ENCODE data around the gene CACNB2. TPM values are rescaled to one million over a fixed set of nuclear protein-coding genes. Genes with fewer than 3 reads are reported as not detected.

CACNB2 gene
- total and polyA plus RNA-seq, 4 donors, result 2.8 to 14.6 (median 7.7) TPM

DNA sequence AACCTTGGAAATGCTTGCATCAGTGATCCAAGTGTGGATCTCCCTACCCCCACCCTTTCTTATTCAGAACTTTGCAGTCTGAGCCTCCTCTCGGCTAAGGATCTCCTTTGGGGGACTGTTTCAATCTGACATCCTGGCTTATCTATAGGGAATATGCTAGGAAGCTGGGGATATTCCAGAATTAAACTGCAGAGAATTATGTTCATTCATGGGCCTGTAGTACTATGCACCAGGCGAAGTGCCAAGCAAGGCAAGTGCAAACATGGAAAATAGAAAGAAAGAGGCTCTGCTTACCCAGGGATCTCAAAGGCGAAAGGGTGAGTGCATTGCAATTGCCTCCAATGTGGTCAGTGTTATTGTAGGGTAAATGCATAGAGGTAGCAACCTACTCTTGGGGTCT is 96.5 kb downstream of the CACNB2 start:
- H3K4me1 ChIP-seq (ENCODE audit: control insufficient read depth in 1 of 2, insufficient read depth in 2 of 2, low read length in 2 of 2), result peaks cover 6% of the 10 kb centered on the region in 2 donors
- ATAC-seq (ENCODE audit: low FRiP score) (no peak), DNase-seq (no peak)
- 27 to 40% methylated on average over 3 of the region's 3 CpGs for WGBS, 2 donors
- no peaks in the 10 kb centered on the region for H3K27me3 ChIP-seq (ENCODE audit: control insufficient read depth in 1 of 2, insufficient read depth in 2 of 2, low read length in 1 of 2)
- intact Hi-C loops (cut with DNase I), result loop anchor here (5.0 kb wide), 1 partner anchor 389 kb away; no protein-coding TSS in a partner anchor
- H3K9me3 ChIP-seq (ENCODE audit: control insufficient read depth, low read length), result no peaks in the 10 kb centered on the region
- no peak overlapping the region for H3K4me3 ChIP-seq (ENCODE audit: low read length in 2 of 2)
- H3K36me3 ChIP-seq (ENCODE audit: control insufficient read depth in 1 of 2, insufficient read depth in 2 of 2, low read length in 1 of 2), result no peaks in the 10 kb centered on the region
- H3K27ac ChIP-seq (ENCODE audit: low read depth in 1 of 2, low read length in 2 of 2), result no peak overlapping the region

DNA sequence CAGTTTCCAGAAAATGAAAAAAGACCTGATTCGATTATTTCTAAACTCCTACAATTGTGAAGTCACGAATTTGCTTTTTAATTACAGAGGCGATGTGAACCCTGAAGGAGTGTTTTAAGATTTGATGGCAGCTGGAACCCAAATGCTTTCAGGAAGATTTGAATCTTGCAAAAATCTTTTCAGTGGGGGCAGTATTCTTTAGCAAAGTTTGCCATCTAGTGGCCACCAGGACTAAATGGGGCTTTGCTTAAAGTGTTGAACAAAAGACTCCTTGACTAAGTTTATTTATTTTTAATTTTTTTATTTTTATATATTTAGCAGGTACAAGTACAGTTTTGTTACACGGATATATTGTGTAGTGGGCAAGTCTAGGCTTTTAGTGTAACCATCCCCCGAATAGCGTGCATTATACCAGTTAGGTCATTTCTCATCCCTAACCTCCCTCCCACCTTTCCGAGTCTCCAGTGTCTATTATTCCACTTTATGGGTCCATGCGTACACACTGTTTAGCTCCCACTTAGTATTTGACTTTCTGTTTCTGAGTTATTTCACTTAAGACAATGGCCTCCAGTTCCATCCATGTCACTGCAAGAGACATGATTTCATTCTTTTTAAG is 98.8 kb downstream of the CACNB2 start:
- DNase-seq (no peak), ATAC-seq (ENCODE audit: low FRiP score) (peak; percentile 73)
- Histone ChIP-seq H3K9me3 (ENCODE audit: control insufficient read depth, low read length) (no peaks in the 10 kb centered on the region), H3K27ac (ENCODE audit: low read depth in 1 of 2, low read length in 2 of 2) (no peak overlapping the region), H3K27me3 (ENCODE audit: control insufficient read depth in 1 of 2, insufficient read depth in 2 of 2, low read length in 1 of 2) (no peaks in the 10 kb centered on the region), H3K4me1 (ENCODE audit: control insufficient read depth in 1 of 2, insufficient read depth in 2 of 2, low read length in 2 of 2) (peaks cover 4 to 6% of the 10 kb centered on the region in 2 donors), H3K36me3 (ENCODE audit: control insufficient read depth in 1 of 2, insufficient read depth in 2 of 2, low read length in 1 of 2) (no peaks in the 10 kb centered on the region), H3K4me3 (ENCODE audit: low read length in 2 of 2) (no peak overlapping the region)
- intact Hi-C loops (cut with DNase I), result loop anchor here (5.0 kb wide), 1 partner anchor 392 kb away; no protein-coding TSS in a partner anchor
- WGBS, 2 donors, result 42 to 45% methylated on average over 8 of the region's 8 CpGs

DNA sequence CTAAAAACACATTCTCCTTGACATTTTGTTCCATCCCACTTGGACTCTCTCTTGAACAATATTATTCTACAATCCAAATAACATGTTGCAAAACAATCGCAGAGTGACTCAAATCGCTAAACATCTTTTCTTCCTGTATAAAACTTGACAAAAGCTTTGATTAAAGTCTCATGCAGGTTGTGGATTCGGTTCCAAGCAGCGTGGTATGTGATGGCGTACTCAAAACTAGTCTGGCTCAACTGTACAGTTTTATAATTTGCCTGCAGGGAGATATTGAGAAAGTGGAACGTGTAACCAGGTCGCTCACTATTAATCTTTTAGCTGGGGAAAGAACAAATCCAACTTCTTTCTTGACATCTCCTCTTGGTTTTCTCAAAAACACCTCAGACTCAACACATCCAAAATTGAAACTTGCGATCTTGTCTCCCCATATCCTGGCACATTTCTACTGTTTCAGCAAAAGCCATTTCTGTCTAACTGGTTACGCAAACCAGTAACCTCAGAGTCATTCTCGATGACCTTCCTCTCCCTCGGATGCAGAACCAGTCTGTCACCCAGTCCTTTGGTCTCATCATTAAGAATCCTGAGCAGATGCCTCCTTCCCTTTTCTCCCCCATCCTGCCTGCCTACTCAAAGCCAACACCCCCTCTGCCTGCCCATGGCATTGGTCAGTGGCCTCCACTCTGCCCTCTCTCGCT is 100.1 kb downstream of the CACNB2 start:
- ATAC-seq (ENCODE audit: low FRiP score), result no peak
- 7 to 15% methylated on average over 12 of the region's 12 CpGs for WGBS, 2 donors
- Histone ChIP-seq H3K27me3 (ENCODE audit: control insufficient read depth in 1 of 2, insufficient read depth in 2 of 2, low read length in 1 of 2) (no peaks in the 10 kb centered on the region), H3K9me3 (ENCODE audit: control insufficient read depth, low read length) (no peaks in the 10 kb centered on the region), H3K4me1 (ENCODE audit: control insufficient read depth in 1 of 2, insufficient read depth in 2 of 2, low read length in 2 of 2) (peaks cover 4 to 6% of the 10 kb centered on the region in 2 donors), H3K4me3 (ENCODE audit: low read length in 2 of 2) (no peak overlapping the region), H3K27ac (ENCODE audit: low read depth in 1 of 2, low read length in 2 of 2) (peak overlapping the region; percentile 39), H3K36me3 (ENCODE audit: control insufficient read depth in 1 of 2, insufficient read depth in 2 of 2, low read length in 1 of 2) (no peaks in the 10 kb centered on the region)
- intact Hi-C loops (cut with DNase I), result no loop called here
- DNase-seq, result no peak

DNA sequence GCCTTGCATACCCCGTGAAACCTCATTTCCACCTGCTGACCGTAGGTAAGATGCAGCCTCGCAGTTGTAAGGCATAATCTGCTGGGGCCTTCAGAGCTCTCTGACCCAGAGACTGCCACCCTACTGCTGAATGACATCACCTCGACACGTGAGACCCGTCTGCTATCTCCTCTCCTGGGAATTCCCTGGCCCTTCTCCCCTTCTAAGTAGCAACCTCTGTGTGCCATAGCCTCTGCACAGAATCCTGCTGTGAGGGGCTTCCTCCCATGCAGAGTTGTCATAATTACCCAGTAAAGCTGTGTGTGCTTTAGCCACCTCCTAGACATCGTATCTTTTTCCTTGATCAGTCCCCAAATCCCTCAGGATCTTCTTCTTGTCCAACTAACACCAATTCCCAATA is 106.7 kb downstream of the CACNB2 start:
- no peak overlapping the region for H3K27ac ChIP-seq (ENCODE audit: low read depth in 1 of 2, low read length in 2 of 2)
- ATAC-seq (ENCODE audit: low FRiP score) (no peak), DNase-seq (no peak)
- H3K27me3 ChIP-seq (ENCODE audit: control insufficient read depth in 1 of 2, insufficient read depth in 2 of 2, low read length in 1 of 2), result no peaks in the 10 kb centered on the region
- H3K4me3 ChIP-seq (ENCODE audit: low read length in 2 of 2), result no peak overlapping the region
- WGBS, 2 donors, result 77 to 84% methylated on average over 7 of the region's 7 CpGs
- intact Hi-C loops (cut with DNase I), result no loop called here
- no peaks in the 10 kb centered on the region for H3K36me3 ChIP-seq (ENCODE audit: control insufficient read depth in 1 of 2, insufficient read depth in 2 of 2, low read length in 1 of 2)
- H3K4me1 ChIP-seq (ENCODE audit: control insufficient read depth in 1 of 2, insufficient read depth in 2 of 2, low read length in 2 of 2), result no peaks in the 10 kb centered on the region
- no peaks in the 10 kb centered on the region for H3K9me3 ChIP-seq (ENCODE audit: control insufficient read depth, low read length)

DNA sequence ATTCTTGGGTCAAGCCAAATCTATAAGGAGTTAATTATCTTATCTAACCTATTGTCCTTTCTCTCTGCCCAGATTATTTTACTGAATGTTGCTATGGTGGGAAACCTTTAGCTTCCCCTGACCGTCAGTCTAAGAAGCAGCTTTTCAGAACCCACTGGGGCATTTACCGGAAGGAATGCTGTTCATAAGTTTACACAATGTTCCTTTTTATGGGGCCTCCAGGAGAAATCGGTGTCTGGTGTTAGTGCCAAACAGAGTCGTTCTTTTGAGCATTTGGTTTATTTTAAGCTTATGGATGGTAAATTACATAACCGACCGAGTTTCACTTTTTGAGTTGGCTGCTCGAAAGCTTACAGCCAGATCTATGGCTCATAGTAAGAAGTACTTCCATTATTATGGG is 111.9 kb downstream of the CACNB2 start:
- ATAC-seq (ENCODE audit: low FRiP score), result no peak
- peaks cover 0 to 3% of the 10 kb centered on the region in 2 donors for H3K4me1 ChIP-seq (ENCODE audit: control insufficient read depth in 1 of 2, insufficient read depth in 2 of 2, low read length in 2 of 2)
- H3K27me3 ChIP-seq (ENCODE audit: control insufficient read depth in 1 of 2, insufficient read depth in 2 of 2, low read length in 1 of 2), result no peaks in the 10 kb centered on the region
- no peak overlapping the region for H3K4me3 ChIP-seq (ENCODE audit: low read length in 2 of 2)
- no peak for DNase-seq
- no peak overlapping the region for H3K27ac ChIP-seq (ENCODE audit: low read depth in 1 of 2, low read length in 2 of 2)
- H3K36me3 ChIP-seq (ENCODE audit: control insufficient read depth in 1 of 2, insufficient read depth in 2 of 2, low read length in 1 of 2), result no peaks in the 10 kb centered on the region
- no peaks in the 10 kb centered on the region for H3K9me3 ChIP-seq (ENCODE audit: control insufficient read depth, low read length)
- intact Hi-C loops (cut with DNase I), result no loop called here
- WGBS, 2 donors, result 24 to 35% methylated on average over 7 of the region's 7 CpGs

DNA sequence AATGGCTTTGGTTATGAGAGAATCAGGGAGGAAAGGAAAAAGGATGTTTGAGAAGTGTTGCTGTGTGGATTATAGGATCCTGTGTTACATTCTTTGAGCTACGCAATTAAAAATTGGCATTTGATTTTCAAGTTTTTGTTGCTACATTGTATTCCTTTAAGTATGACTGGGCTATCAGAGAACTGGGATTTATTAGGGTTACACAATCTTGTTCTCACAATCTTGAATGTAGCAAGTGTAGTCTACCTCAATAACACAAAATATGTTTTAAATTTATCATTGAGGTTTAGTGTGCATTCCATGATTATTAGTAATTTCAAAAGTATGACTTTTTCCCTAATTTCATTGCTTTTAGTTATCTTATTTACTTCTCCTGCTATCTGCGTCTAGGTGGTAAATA is 113.9 kb downstream of the CACNB2 start:
- intact Hi-C loops (cut with DNase I), result no loop called here
- DNase-seq, result no peak
- Histone ChIP-seq H3K4me3 (ENCODE audit: low read length in 2 of 2) (no peak overlapping the region), H3K4me1 (ENCODE audit: control insufficient read depth in 1 of 2, insufficient read depth in 2 of 2, low read length in 2 of 2) (peaks cover 0 to 3% of the 10 kb centered on the region in 2 donors), H3K36me3 (ENCODE audit: control insufficient read depth in 1 of 2, insufficient read depth in 2 of 2, low read length in 1 of 2) (no peaks in the 10 kb centered on the region), H3K9me3 (ENCODE audit: control insufficient read depth, low read length) (no peaks in the 10 kb centered on the region), H3K27me3 (ENCODE audit: control insufficient read depth in 1 of 2, insufficient read depth in 2 of 2, low read length in 1 of 2) (no peaks in the 10 kb centered on the region), H3K27ac (ENCODE audit: low read depth in 1 of 2, low read length in 2 of 2) (no peak overlapping the region)
- 91 to 97% methylated on average over 2 of the region's 2 CpGs for WGBS, 2 donors
- no peak for ATAC-seq (ENCODE audit: low FRiP score)

DNA sequence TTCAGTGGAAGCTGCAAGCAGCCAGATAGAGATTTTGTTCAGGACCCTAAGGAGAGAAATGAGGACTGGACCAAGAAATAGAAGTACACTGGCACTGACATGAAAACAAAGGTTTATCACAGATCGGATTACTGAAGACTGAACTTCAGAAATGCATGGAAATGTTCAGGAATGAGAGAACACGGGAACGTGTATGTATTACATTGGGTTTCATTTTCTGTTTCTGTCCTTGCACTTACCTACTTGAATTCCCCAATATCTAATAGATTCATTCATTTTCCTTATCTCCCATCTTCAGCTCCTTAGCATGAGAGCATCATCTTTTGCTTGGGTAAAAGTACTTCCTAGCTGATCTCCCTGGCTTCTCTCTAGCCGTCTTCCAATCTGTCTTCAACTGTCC is 114.5 kb downstream of the CACNB2 start:
- 88 to 92% methylated on average over 4 of the region's 4 CpGs for WGBS, 2 donors
- H3K4me1 ChIP-seq (ENCODE audit: control insufficient read depth in 1 of 2, insufficient read depth in 2 of 2, low read length in 2 of 2), result peaks cover 0 to 3% of the 10 kb centered on the region in 2 donors
- ATAC-seq (ENCODE audit: low FRiP score) (no peak), DNase-seq (no peak)
- H3K4me3 ChIP-seq (ENCODE audit: low read length in 2 of 2), result no peak overlapping the region
- no peak overlapping the region for H3K27ac ChIP-seq (ENCODE audit: low read depth in 1 of 2, low read length in 2 of 2)
- no peaks in the 10 kb centered on the region for H3K9me3 ChIP-seq (ENCODE audit: control insufficient read depth, low read length)
- H3K36me3 ChIP-seq (ENCODE audit: control insufficient read depth in 1 of 2, insufficient read depth in 2 of 2, low read length in 1 of 2), result no peaks in the 10 kb centered on the region
- intact Hi-C loops (cut with DNase I), result no loop called here
- H3K27me3 ChIP-seq (ENCODE audit: control insufficient read depth in 1 of 2, insufficient read depth in 2 of 2, low read length in 1 of 2), result no peaks in the 10 kb centered on the region

DNA sequence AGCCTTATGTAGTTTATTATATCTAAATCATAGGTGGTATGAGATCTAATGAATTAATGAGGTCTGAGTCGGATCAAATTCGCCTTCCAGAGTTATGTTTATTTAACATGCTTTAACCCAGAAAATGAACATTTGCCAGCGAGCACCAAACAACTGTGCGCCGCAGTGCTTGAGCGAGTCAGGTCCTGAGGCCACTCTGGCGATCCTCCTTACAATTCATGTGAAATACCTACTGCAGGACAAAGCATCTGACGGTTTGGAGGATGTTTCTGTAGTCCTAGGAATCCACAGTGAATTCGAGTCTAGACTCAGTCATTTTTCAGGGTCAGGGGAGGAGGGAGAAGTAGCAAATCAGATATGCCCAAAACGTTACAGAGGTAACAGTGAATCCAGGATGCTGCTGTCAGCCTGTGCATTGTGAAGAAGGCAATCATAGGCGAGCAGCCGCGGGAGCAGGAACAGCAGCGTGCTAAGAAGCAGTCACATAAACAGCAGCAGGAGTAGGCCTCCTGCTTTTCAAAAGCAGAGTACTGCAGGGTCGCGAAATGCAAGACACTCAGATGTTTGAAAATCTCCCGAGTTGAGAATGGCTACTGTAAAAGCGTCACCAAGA is 120.2 kb downstream of the CACNB2 start:
- no peaks in the 10 kb centered on the region for H3K36me3 ChIP-seq (ENCODE audit: control insufficient read depth in 1 of 2, insufficient read depth in 2 of 2, low read length in 1 of 2)
- intact Hi-C loops (cut with DNase I), result no loop called here
- no peaks in the 10 kb centered on the region for H3K27me3 ChIP-seq (ENCODE audit: control insufficient read depth in 1 of 2, insufficient read depth in 2 of 2, low read length in 1 of 2)
- no peak overlapping the region for H3K4me3 ChIP-seq (ENCODE audit: low read length in 2 of 2)
- DNase-seq, result no peak
- H3K9me3 ChIP-seq (ENCODE audit: control insufficient read depth, low read length), result no peaks in the 10 kb centered on the region
- WGBS, 2 donors, result 80 to 82% methylated on average over 18 of the region's 18 CpGs
- no peaks in the 10 kb centered on the region for H3K4me1 ChIP-seq (ENCODE audit: control insufficient read depth in 1 of 2, insufficient read depth in 2 of 2, low read length in 2 of 2)
- H3K27ac ChIP-seq (ENCODE audit: low read depth in 1 of 2, low read length in 2 of 2), result no peak overlapping the region
- ATAC-seq (ENCODE audit: low FRiP score), result no peak

Measured in aorta (tissue), 5 donors.